ENCODE results near the gene OR2F1. TPM values are rescaled to one million over a fixed set of nuclear protein-coding genes. Genes with fewer than 3 reads are reported as not detected.

Gene OR2F1
- total RNA-seq, 1 experiment from 2014 or later: not detected

DNA sequence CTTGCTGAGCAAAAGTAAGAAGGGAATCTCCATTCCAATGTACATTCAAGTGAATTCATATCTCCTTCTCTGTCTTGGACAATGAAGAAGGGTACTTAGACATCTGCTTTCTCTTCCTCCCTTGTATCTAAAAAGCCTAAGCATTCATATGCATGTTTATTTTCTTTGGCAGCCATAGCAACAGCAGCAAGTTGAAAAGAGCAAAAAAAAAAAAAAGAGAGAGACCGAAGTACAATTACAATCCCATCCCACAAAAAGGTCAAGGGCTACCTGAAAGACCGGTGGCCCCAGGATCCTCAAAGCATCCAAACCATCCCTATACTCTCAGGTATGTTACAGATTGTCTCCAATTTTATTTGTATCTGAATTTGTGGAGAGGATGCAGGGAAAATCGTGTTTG lies 4.1 kb downstream of the OR2F1 start:
- H3K36me3 ChIP-seq (ENCODE audit: control insufficient read depth in 1 of 2, insufficient read depth in 2 of 2, low read length in 2 of 2): no peaks in the 10 kb centered on the region
- BruUV-seq (replicated peaks): no TSS peak
- H3K79me2 ChIP-seq (ENCODE audit: insufficient read depth, low read length): no peaks in the 10 kb centered on the region
- no peak overlapping the region for H3K4me3 ChIP-seq (replicated peaks in 1 of 2; ENCODE audit: low read depth in 1 of 2, low read length in 2 of 2)
- H3K9me3 ChIP-seq (ENCODE audit: control insufficient read depth in 1 of 2, insufficient read depth in 1 of 2, low read depth in 1 of 2, low read length in 2 of 2): no peaks in the 10 kb centered on the region
- H3K4me2 ChIP-seq (ENCODE audit: low read length): no peak overlapping the region
- TF ChIP-seq, protein P1, sequence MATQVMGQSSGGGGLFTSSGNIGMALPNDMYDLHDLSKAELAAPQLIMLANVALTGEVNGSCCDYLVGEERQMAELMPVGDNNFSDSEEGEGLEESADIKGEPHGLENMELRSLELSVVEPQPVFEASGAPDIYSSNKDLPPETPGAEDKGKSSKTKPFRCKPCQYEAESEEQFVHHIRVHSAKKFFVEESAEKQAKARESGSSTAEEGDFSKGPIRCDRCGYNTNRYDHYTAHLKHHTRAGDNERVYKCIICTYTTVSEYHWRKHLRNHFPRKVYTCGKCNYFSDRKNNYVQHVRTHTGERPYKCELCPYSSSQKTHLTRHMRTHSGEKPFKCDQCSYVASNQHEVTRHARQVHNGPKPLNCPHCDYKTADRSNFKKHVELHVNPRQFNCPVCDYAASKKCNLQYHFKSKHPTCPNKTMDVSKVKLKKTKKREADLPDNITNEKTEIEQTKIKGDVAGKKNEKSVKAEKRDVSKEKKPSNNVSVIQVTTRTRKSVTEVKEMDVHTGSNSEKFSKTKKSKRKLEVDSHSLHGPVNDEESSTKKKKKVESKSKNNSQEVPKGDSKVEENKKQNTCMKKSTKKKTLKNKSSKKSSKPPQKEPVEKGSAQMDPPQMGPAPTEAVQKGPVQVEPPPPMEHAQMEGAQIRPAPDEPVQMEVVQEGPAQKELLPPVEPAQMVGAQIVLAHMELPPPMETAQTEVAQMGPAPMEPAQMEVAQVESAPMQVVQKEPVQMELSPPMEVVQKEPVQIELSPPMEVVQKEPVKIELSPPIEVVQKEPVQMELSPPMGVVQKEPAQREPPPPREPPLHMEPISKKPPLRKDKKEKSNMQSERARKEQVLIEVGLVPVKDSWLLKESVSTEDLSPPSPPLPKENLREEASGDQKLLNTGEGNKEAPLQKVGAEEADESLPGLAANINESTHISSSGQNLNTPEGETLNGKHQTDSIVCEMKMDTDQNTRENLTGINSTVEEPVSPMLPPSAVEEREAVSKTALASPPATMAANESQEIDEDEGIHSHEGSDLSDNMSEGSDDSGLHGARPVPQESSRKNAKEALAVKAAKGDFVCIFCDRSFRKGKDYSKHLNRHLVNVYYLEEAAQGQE (IDR thresholded peaks at IDR 0.05; ENCODE audit: low read depth): no peak
- TF ChIP-seq, protein P2, sequence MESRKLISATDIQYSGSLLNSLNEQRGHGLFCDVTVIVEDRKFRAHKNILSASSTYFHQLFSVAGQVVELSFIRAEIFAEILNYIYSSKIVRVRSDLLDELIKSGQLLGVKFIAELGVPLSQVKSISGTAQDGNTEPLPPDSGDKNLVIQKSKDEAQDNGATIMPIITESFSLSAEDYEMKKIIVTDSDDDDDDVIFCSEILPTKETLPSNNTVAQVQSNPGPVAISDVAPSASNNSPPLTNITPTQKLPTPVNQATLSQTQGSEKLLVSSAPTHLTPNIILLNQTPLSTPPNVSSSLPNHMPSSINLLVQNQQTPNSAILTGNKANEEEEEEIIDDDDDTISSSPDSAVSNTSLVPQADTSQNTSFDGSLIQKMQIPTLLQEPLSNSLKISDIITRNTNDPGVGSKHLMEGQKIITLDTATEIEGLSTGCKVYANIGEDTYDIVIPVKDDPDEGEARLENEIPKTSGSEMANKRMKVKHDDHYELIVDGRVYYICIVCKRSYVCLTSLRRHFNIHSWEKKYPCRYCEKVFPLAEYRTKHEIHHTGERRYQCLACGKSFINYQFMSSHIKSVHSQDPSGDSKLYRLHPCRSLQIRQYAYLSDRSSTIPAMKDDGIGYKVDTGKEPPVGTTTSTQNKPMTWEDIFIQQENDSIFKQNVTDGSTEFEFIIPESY (IDR thresholded peaks at IDR 0.05; ENCODE audit: extremely low read depth, insufficient replicate concordance, low read length): no peak
- TF ChIP-seq ZFX (IDR thresholded peaks at IDR 0.05) (no peak), TCF7L2 (IDR thresholded peaks at IDR 0.05; ENCODE audit: borderline replicate concordance, extremely low read depth, insufficient read depth, insufficient read length) (no peak), CEBPB (IDR thresholded peaks at IDR 0.05; ENCODE audit: low read depth) (no peak), RAD21 (IDR thresholded peaks at IDR 0.05; ENCODE audit: low read depth) (no peak), EZH2phosphoT487 (IDR thresholded peaks at IDR 0.05; ENCODE audit: borderline replicate concordance) (no peak)
- no peak overlapping the region for H3K27ac ChIP-seq (ENCODE audit: low read depth, low read length)
- no peaks in the 10 kb centered on the region for H3K27me3 ChIP-seq (ENCODE audit: insufficient read depth, low read length)
- intact Hi-C loops (cut with micrococcal nuclease): no loop called here
- no peaks in the 10 kb centered on the region for H3K4me1 ChIP-seq (ENCODE audit: control insufficient read depth in 1 of 2, insufficient read depth in 2 of 2, low read length in 2 of 2)
- RAD21 ChIA-PET (ENCODE audit: low non-redundant PET in 1 of 2, low total read pairs in 2 of 2, uncharacterized antibody in 2 of 2, unreplicated experiment in 2 of 2): no interaction called here
- POLR2A ChIA-PET: no interaction called here
- no peak overlapping the region for H3K9ac ChIP-seq (ENCODE audit: low read length)
- no peak for DNase-seq (ENCODE audit: low read depth, low spot score)
- no peak for ATAC-seq
- H2AFZ ChIP-seq (ENCODE audit: low read depth, low read length, poor library complexity, severe bottlenecking): no peak overlapping the region
- no peaks in the 10 kb centered on the region for H4K20me1 ChIP-seq (ENCODE audit: insufficient read depth)
- H3K9me2 ChIP-seq (ENCODE audit: insufficient read depth): no peaks in the 10 kb centered on the region
- CTCF ChIA-PET: no interaction called here
